ENCODE data around the gene SCN1A.
"Not testable (repeated sequence)": the region's sequence is repeated elsewhere in the genome, so short reads cannot be mapped to it uniquely, and the experiment has no call there.

The SCN1A gene

DNA sequence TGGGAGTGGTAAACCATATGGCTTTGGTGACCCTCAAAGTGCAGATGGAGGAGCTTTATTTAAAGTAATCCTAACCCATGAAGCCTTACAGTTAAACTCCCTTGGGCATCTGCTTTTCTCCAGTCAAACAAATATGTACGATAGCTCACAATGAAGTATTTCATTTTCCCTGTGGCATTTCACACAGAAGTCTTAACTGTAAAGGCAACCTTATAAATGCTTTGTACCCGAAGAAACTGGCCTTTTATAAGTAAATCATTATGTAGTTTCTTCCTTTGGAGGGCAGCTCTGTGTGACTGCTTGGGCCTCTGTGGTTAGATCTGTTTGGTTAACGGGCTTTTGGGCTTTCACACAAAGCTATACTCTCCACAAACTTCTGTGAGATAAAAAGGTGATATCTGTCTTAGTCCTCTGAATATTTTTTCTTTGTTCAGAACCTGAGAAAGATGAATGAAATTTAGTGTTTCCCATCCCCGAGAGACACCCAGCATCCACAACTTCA lies 46.6 kb downstream of the SCN1A start:
- no peak for DNase-seq

DNA sequence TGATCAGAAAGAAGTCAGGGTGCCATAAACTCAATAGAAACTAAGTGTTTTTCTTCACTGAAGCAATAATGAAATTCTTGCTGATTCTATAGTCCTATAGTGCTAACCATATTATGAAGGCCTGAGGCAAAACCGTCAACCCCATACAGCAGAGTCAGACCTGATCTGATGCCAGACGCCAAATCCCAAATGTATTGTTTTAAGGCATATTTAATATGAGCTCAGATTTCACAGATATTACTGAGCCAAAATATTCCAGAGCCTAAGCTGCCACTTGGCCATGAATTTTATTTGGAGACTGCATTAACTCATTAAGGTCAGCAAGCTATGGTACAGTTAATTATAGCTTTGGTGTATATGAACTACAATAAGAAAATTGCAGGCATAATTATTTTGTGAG lies 53.4 kb downstream of the SCN1A start:
- DNase-seq, result no peak

DNA sequence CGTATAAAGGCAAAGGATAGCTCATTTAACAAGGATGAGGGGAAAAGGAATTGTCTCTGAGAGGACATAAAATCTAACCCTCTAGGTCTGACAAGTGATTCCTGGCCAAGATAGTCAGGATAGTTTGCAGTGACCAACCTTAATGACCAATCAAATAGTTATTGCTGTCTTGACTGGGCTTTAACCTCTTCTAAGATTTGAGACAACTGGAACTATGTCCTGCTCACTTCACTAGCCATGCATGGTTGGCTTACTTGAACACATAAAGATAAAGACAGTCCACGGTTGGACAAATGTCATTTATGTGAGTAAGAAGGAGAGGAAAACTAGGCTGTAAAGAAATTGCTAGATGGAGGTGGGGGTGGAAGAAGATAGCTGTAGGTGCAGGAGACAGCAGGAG lies 53.8 kb downstream of the SCN1A start:
- DNase-seq, result no peak

DNA sequence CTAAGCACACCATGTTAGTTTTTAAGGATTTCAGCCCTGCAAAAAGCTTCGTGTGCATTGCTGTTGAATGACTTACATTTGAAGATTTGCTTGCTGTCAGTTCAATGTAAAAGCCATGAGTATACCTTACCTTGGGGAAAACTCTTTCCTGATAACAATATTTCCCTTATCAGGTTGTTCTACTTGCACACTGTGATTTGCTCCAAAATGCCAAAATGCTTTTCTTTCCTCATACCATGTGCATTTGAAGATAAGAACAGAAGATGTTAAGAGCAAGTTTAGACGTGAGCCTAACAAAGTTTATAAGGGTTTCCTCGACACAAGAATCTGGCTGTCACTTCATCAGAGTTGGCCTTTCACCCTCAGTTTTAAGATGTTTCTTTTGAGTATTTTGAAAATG lies 57.6 kb downstream of the SCN1A start:
- DNase-seq, result no peak

DNA sequence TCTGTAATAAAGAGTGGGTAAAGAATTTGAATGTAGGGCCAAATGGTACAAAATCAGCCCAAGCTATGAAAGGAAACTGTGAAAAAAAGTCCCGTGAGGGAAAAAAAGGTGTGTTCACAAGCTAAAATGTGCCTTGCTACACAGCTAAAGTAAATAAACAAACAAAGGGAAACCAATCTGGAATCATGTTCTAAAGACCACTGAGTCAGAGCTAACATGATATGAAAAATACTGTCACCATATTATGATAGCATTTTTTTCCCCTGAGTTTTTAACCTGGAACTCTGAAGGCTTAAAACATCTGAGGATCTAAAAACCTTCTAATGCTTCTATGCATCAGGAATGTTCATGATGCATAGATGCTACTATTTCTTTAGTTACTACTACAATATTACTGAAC lies 58.8 kb downstream of the SCN1A start:
- no peak for DNase-seq

DNA sequence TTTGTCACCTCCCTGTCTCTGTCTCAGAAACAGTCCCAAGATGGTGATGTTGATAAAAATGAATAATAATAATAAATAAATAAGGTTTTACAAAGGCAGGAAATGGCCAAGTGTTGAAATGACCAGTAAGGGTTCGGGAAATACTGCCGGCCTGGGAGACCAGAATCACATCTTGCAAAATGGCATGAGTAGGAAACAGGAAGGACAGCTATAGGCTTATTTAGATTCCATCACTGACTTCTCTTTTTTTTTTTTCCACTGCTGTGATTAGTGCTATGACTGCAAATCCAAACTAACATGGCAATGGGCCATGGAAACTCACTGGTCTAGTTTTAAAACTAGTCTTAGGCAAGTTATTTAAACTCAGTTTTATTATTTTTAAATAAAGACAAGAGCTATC lies 60.6 kb downstream of the SCN1A start:
- no peak for DNase-seq

DNA sequence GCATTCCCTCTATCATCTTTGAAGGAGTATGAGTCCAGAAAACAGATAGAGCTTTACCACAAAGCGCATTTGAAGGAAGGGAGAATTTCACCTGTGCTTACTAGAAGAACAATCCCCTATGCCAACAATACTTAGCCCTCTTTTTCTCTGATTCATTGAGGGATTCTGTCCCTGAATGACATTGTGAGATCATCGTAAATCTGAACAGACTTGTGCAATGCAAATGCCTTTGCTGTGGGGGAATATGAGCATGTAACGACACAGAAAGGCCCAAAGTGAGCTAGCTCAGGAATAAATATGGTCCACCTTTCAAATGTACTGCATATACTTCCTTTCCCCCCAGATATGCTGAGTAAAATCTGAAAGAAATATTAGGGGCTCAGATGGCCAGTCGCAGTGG lies 67.6 kb downstream of the SCN1A start:
- DNase-seq, result no peak

DNA sequence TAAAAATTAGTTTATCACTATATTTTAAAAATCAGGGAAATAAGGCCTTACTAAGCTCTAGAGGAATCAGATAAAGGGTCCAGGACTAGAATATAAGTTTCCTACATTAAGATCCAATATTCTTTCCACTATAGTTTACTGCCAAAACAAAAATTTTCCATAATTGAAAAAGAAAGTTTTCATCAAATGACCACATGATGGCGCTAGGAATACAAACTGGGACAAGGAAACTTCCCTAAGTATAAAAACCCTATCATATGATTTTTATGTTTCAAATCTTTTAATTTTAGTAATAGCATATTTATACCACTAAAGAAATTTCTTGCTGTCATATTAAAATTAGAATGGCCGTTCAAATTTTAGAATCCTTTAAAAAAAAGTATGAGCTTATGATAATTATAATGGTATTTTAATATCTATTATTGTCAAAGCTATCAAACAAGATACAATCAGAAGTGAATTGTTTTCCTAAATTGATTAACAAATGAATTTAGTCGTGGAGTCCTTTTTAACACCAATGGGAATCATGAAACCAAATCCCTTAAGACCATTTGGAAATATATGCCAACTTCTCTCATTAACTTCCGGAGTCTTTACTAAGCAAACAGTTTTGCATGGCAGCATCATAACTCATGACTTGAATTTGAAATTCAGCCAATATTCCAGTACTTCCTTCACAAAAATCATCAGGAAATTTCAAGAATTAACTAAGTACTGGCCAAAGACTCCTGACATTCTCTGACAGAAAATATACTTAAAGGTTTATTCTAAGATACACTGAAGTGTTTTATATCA lies 70.3 kb downstream of the SCN1A start:
- no peak for DNase-seq

DNA sequence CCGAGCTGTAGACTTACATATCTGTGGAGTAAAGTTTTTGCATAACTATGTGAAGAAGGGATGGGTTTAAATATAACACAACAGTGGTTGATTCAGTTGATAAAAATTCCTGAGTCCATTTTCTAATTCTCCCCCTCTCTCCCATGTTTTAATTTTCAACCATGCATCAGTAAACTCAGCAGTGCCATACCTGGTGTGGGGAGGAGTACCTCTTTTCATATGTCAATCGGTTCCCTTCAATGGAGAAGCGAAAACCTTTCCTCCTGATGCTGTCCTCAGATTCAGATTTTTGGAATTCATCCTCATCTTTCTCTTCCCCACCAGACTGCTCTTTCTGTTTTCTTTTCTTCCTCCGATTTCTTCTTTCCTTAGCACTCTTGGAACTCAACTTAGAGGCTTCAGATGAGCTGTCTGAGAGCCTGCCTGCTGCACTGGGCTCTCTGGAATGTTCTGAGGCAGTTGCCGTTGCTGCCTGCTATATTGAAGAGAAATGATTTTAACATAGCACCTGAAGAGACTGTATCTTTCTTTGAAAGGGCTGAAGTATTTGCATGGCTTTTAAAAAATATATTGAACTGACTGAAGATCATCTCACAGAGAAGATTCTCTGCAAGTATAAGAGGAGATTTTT lies 82.9 kb downstream of the SCN1A start:
- DNase-seq, result no peak

DNA sequence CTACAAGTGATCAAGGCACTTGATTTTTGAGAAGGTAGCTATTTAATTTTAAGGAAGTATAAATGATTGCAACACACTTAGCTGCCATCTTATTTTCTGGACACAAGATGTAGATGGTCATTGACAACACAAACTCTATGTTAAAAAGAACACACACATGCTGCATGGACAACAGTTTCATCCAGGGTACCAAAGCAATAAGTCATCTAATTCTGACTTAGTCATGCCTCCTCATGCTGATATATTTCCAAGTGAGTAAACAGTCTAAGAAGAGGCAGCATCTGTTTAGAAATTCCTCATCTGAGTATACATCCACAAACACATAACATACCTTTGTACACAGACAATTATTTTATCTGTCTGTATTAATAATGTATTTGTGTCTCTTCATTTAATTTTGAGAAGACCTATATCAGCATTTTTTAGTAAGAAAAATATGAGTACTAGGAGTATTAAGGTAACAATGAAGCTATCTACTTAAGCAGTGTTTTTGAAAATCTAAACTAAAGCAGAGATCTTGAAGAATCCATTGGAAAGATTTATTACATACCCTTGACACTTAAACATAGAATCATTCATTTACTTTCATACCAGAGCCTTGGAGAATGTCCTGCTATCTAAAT lies 84.9 kb downstream of the SCN1A start:
- no peak for DNase-seq

DNA sequence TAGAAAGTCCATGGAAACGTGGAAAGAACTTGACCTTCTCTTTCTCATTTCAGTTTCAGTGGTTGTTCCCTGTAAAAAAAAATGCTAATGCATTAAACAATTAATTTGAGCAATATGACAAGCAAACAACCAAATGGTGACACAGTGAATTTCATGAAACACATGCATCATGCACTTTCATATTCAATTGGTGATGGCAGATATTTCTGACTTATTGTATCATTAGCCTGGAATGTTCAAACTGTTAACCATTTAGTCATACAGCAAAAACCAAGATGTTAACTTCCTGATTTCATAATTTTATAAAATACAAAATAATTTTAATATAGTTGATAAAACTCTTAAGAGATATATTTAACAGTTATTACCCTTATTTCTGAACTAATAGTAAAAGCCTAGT lies 85.5 kb downstream of the SCN1A start:
- DNase-seq, result no peak

DNA sequence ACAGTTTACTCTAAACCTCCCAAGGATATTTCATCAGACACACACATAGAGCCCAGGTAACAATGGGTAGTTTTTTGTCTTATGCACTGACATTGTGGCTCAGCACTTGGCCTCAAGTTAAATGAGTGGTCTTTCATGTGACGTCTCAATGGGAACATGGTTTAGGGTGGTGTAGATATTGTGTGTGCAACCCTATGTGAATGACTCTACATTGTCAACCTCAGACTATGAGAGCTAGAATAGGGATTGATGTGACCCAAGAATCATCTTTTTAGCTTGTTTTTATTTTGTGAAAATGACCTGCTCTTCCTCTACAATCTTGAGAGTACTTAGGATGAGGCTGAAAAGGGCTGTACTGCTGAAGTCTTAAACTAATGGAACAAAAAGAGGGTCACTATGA lies 86.2 kb downstream of the SCN1A start:
- DNase-seq, result no peak

DNA sequence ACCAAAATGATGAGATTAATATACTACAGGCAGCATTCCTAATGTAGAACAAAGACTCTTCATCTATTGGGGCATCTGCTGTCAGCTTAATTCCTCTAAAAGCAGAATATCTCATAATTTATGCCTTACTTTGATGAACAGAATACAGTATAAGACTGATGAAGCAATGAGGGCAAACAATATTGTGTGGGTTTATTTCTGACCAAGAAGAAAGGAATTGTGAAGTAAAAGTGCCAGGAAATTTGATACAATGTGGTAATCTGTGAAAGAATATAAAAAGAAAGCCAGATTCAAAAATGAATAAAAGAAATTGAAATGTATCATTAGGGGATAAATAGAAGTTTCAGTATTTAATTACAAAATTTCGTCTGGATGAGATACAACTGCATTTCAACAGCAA lies 95.5 kb downstream of the SCN1A start:
- no peak for DNase-seq

DNA sequence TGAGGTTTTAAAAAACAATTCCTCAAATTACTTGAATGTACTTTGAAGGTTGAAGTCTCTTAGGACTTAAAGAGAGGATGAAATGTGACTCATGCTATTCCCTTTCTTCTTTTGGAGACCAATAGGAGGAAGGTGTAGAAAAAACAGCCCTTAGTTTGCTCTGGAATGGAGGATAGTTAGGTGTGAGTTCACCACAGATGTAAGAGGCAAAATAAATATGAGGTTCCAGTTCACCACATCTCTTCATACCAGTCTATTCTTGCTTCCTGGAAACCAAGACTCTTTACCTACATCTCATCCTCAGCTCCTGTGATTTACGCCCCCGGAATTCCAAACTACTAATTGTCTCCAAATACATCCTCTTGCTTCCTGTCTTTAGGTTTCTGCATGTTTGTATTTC lies 96.8 kb downstream of the SCN1A start:
- DNase-seq, result no peak

DNA sequence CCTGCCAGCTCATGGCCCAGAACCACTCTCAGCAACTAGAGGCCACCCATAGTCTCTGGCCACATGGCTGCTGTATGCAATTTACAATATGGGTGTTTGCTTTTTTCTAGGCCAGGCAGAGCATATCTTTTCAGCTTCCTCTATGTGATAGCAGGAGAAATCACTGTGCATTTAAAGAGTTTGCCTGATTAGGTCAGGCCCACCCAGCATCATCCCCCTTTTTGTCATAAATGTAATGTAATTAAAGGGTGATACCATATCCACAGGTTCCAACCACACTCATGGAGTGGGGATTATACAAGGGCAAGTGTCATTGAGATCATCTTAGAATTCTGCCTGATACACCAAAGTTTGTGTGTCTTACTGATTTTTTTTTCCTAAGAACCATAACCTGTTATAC lies 102.5 kb downstream of the SCN1A start:
- DNase-seq, result no peak

DNA sequence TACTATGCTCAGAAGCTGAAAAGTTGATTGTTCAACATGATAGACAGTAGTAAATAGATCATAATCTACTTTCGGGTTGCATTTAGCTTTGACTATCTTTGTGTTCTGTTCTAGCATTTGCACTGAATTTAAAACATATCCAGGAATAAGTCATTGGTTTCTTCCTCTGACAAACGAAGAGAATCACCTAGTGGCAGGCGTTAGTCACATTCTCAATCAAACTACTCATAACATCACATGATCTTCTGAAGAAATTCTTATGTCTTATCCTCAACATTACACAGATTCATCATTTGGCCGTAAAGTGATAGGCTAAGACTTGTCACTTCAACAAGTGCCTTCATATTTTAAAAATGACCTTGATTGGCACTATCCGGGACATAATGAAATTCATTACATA lies 110.6 kb downstream of the SCN1A start:
- DNase-seq, result no peak

DNA sequence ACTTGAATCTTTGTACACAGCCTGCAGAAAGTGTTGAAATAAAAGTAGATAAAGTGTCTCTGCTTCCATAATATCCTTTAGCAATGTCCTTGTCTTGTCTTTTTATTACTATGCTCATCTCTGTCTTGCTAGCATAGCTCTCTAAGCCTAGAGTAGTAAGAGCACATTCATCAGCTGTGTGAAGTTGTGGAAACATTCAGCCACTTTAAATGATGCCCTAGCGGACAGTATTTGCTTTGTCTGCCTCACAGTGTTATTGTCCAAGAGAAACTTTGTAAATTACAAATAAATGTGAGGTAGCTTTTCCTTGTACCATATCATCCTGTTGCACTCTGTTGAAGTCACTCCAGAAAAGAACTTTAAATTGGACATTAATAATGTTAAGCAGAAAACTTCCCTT lies 113.9 kb downstream of the SCN1A start:
- no peak for DNase-seq

DNA sequence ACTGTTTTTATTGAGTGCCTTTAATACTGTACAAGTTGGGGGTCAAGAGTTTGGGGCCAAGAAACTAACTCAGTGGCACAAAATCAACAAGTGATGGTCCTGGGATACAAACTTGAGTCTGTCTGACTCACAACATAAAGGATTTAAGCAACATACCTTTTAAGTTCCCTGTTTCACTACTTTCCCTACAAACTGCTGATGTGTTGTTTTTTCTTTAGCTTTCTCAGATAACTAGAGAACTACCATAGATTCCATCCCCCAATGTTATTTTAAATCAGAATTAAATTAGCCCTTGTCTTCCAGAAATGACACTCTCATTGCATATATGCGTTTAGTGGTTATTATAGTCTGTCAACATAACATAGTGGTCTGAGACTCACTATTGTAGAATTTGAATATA lies 116.2 kb downstream of the SCN1A start:
- DNase-seq, result no peak

DNA sequence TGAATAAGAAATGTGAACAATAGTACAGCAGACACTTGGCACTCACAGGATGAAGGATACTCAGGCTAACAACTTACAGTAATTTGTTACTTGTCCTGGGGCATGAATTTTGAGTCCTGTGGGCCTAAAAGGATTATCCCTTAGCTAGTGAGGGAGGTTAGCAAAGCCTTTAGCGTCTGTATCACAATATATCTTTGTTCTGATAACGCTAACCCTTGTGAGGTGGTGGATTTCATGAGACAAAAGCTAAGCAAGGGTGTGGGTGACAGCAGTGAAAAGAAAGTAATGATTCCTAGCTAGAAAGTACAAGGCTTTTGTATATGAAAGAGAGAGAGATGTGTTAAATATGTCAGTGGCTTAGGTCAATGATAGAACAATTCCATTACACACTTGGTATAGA lies 127.4 kb downstream of the SCN1A start:
- no peak for DNase-seq

DNA sequence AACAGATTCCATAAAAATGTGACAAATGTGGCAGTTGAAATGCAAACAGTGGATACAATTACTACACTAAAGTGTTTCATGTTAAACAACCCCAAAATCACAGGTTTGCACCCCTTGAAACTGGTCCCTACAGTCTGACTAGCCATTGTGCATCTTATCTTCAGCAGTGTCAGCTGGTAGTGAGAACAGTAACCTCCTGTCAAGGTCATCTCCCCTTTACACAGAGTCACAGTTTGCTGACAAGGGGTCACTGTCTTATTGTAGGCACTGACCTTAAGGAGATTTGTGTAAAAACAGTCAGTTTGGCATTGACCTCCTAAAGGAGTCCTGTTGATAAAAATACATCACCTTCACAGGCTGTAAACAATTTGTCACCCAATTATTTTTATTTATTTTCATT lies 137.0 kb downstream of the SCN1A start:
- no peak for DNase-seq

DNA sequence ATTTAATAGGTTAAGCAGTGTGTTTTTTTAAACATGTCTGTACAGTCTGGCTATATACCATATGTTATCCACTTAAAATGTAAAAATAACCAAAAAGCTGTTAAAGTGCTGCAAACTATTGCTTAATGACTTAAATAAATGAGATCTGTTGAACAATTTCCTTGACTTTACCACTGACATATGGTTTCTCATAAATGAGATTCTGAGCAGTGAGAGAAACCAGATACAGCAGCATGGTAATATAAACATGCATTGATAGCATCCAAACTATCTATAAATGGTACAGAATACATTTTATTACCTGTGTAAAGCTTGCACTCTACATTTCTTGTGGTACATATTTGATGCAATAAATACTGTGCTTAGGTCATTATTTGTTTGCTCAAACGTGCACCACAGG lies 138.0 kb downstream of the SCN1A start:
- DNase-seq, result no peak

DNA sequence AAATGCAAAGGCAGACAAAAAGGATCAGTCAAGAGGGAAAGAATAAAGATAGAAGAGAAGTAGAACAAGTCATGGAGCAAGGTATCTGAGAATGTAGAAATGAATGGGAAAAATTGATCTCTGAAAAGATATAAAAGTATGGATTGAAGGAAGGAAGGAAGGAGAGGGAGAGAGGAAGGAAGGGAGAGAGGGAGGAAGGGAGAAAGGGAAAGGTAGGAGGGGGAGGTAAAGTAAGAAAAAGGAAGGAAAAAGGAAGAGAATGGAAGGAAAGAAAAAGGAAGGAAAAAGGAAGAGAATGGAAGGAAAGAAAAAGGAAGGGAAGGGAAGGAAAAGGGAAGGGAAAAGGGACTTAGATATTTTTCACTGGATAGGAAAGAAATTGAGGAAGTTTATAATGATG lies 142.7 kb downstream of the SCN1A start:
- no peak for DNase-seq

DNA sequence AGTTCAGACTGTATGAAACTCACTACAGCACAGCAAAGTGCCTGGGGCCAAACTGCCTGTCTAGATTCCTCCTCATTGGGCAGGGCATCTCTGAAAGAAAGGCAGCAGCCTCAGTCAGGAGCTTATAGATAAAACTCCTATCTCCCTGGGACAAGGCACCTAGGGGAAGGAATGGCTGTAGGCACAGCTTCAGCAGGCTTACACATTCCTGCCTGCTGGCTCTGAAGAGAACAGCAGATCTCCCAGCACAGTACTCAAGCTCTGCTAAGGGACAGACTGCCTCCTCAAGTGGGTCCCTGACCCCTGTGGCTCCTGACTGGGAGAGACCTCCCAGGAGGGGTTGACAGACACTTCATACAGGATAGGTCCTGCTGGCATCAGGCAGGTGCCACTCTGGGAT lies 155.7 kb downstream of the SCN1A start:
- DNase-seq, result not testable (repeated sequence)

DNA sequence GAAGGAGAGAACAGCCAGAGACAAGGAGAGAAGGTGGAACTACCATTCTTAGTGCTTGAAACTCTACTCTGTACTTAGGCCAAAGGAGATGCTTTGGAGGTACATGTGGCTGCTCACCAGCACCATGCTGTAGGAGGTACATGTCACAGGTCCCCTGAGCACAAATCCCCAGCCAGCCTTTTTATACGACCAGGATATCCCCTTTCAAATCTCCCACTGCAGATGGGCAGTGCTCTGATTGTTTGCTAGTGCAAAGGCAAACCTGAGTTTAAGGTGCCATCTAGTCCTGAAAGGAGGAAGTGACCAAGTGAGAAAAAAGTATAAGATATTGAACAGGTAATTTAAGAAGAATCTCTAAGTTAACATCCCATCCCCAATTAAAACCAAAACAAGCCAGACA lies 157.2 kb downstream of the SCN1A start:
- DNase-seq, result no peak

All from activated T-cell treated with anti-CD3 and anti-CD28 coated beads for 4 hours (primary cell).